K562 (cell line): ENCODE results near the gene IFT122. TPM values are rescaled to one million over a fixed set of nuclear protein-coding genes. Genes with fewer than 3 reads are reported as not detected.
"Not testable (repeated sequence)": the region's sequence is repeated elsewhere in the genome, so short reads cannot be mapped to it uniquely, and the experiment has no call there.

ENCODE experiments used
- ATAC-seq: fragments of 200-7000 bp; cut with Tn5 transposase; 3 replicates; pipeline ENCODE4 v1.9.1; 2020; ENCODE audit warnings: moderate library complexity
- BruUV-seq: library from RNA; stranded (reverse); fragments of 400-500 nt; replicated peaks from 2 replicates; lab custom pipeline; 2021; lab: Mats Ljungman, UMichigan
- CTCF ChIA-PET: fragments of 300-600 bp; formaldehyde crosslinking; extraction: SDS; loops from one replicate; lab custom pipeline; 2021; ENCODE audit warnings: low intra/inter-chr PET ratio; lab: Yijun Ruan, JAX
- POLR2A ChIA-PET: fragments of 300-600, 350-650 bp; sonication (Branson Sonifier 250); formaldehyde crosslinking; extraction: SDS; loops from one replicate; lab custom pipeline; 2021; ENCODE audit warnings: antibody characterized with exemption, inconsistent platforms; lab: Yijun Ruan, JAX
- DNase-seq, 4 experiments: peaks; one replicate each; pipeline versions ENCODE4 v3.0.0 to v3.0.0-alpha.2; 2011 to 2018; ENCODE audit warnings: low spot score in 3 of 4, mixed read lengths in 3 of 4; ENCODE audit errors: extremely low read depth in 1 of 4
- FAIRE-seq: peaks from 2 replicates; lab custom pipeline; 2011; peaks lifted over from hg19 to GRCh38; lab: Jason Lieb, UNC
- H2AFZ ChIP-seq: 2 replicates; pipeline ENCODE4 v1.6.0; 2011; ENCODE audit warnings: low read depth, low read length, control low read depth, inconsistent platforms
- H3K27ac ChIP-seq: fragments of 200-600 bp; 3 replicates; pipeline ENCODE4 v1.8.0; 2011; ENCODE audit warnings: low read depth, mild to moderate bottlenecking, control low read depth, inconsistent platforms, low read length, moderate library complexity, mixed read lengths; ENCODE audit errors: extremely low read depth
- H3K27me3 ChIP-seq, 2 experiments: fragments of 300-600 bp in 1 of 2; 2 replicates in 1 of 2; 3 replicates in 1 of 2; pipeline versions ENCODE4 v1.6.0 to v1.8.0; 2011; ENCODE audit warnings: inconsistent platforms in 2 of 2, low read length in 2 of 2, mild to moderate bottlenecking in 1 of 2, mixed read lengths in 1 of 2, moderate library complexity in 1 of 2; ENCODE audit not compliant: control insufficient read depth in 2 of 2, insufficient read depth in 2 of 2
- H3K36me3 ChIP-seq: fragments of 300-600 bp; 3 replicates; pipeline ENCODE4 v1.8.0; 2011; ENCODE audit warnings: mild to moderate bottlenecking, low read length, inconsistent platforms; ENCODE audit not compliant: control insufficient read depth, insufficient read depth
- H3K4me1 ChIP-seq, 2 experiments: fragments of 200-600 bp in 1 of 2; replicated peaks in 1 of 2; 2 replicates in 1 of 2; 3 replicates in 1 of 2; pipeline versions ENCODE4 v1.5.1 to v1.8.0; 2011; ENCODE audit warnings: inconsistent platforms in 2 of 2, low read length in 2 of 2, mild to moderate bottlenecking in 1 of 2, mixed read lengths in 1 of 2, moderate library complexity in 1 of 2; ENCODE audit not compliant: control insufficient read depth in 2 of 2, insufficient read depth in 2 of 2
- H3K4me2 ChIP-seq: 2 replicates; pipeline ENCODE4 v1.6.1; 2011; ENCODE audit warnings: low read length, control low read depth, inconsistent platforms, mixed read lengths; ENCODE audit not compliant: insufficient read depth
- H3K4me3 ChIP-seq: fragments of 200-600 bp; sonication (generic), shearing (Covaris generic); 2 replicates; pipeline ENCODE4 v1.5.1; 2016; ENCODE audit warnings: control low read depth, inconsistent platforms
- H3K79me2 ChIP-seq: fragments of 200-600 bp; 3 replicates; pipeline ENCODE4 v1.8.0; 2011; ENCODE audit warnings: low read length, inconsistent platforms; ENCODE audit not compliant: control insufficient read depth, insufficient read depth
- H3K9ac ChIP-seq, 2 experiments: 2 replicates each; pipeline versions ENCODE4 v1.6.0 to v1.6.1; 2011; ENCODE audit warnings: low read depth in 2 of 2, low read length in 2 of 2, control low read depth in 1 of 2, inconsistent platforms in 1 of 2, mild to moderate bottlenecking in 1 of 2, mixed read lengths in 1 of 2; ENCODE audit not compliant: insufficient read depth in 1 of 2
- H3K9me1 ChIP-seq: one replicate; pipeline ENCODE4 v1.6.0; 2011; ENCODE audit warnings: inconsistent platforms, mild to moderate bottlenecking, low read length, moderate library complexity; ENCODE audit not compliant: control insufficient read depth, insufficient read depth
- H3K9me3 ChIP-seq: replicated peaks from 2 replicates; pipeline ENCODE4 v1.5.1; 2011; ENCODE audit warnings: low read depth, low read length, inconsistent platforms; ENCODE audit not compliant: control insufficient read depth, insufficient read depth
- H4K20me1 ChIP-seq: replicated peaks from 2 replicates; pipeline ENCODE4 v1.6.1; 2011; ENCODE audit warnings: low read length, inconsistent platforms, mixed read lengths; ENCODE audit not compliant: control insufficient read depth, insufficient read depth
- FOSL1 ChIP-seq: fragments of 200-800 bp; sonication (Bioruptor generic); conservative IDR thresholded peaks from 2 replicates; pipeline ENCODE4 v1.6.1; 2016; ENCODE audit warnings: missing genetic modification characterization, missing compliant biosample characterization
- FOXA1 ChIP-seq: fragments of 450-650 bp; IDR thresholded peaks from 2 replicates; pipeline ENCODE4 v1.6.1; 2016; ENCODE audit warnings: mild to moderate bottlenecking, borderline replicate concordance
- HDGF ChIP-seq: fragments of 450-650 bp; IDR thresholded peaks from 2 replicates; pipeline ENCODE4 v1.6.1; 2016
- NR3C1 ChIP-seq: sonication (generic); formaldehyde crosslinking; IDR thresholded peaks from 2 replicates; pipeline ENCODE4 v1.8.1; 2022; ENCODE audit warnings: missing genetic modification reagents
- POLR2AphosphoS2 ChIP-seq: IDR thresholded peaks from 2 replicates; pipeline ENCODE4 v1.6.1; 2012; ENCODE audit warnings: low read length, improper control_type of control experiment
- SUPT5H ChIP-seq: fragments of 450-650 bp; IDR thresholded peaks from 2 replicates; pipeline ENCODE4 v1.6.1; 2016
- ZNF134 ChIP-seq: fragments of 250-450 bp; sonication (Bioruptor Pico); conservative IDR thresholded peaks from 2 replicates; pipeline ENCODE4 v1.4.0; 2020
- ZNF766 ChIP-seq: fragments of 200-800 bp; sonication (Bioruptor generic); conservative IDR thresholded peaks from 2 replicates; pipeline ENCODE4 v1.6.1; 2016; ENCODE audit warnings: missing genetic modification characterization, missing compliant biosample characterization
- WGBS: fragments of 100-300 bp; shearing (Covaris generic); methylation state at CpG from one replicate; pipeline ENCODE4 v1.1.6; 2016; ENCODE audit warnings: low coverage, mixed read lengths; ENCODE audit not compliant: insufficient coverage; ENCODE audit errors: missing lambda C conversion rate; 5-methylcytosine and 5-hydroxymethylcytosine counted together
- in situ Hi-C: fragments of 300-500 bp; cut with MboI; formaldehyde crosslinking; loops from 4 replicates; pipeline ENCODE4 v1.15.0; 2018; ENCODE audit warnings: inconsistent platforms, mixed read lengths
- intact Hi-C: fragments of 100-400 bp; cut with micrococcal nuclease; formaldehyde crosslinking; loops from 2 replicates; pipeline ENCODE4 v1.14.2; 2022
- polyA plus RNA-seq, 8 experiments: library from polyadenylated mRNA; depleted of rRNA in 4 of 8; stranded (reverse) in 5 of 8; unstranded in 3 of 8; fragments of >200 nt; fragmentation: Nextera tagmentation in 2 of 8; fragmentation: Illumina TruSeq in 1 of 8; extraction: Ambion mirVana in 2 of 8; extraction: Trizol in 1 of 8; gene quantifications; 2 replicates each; pipeline versions ENCODE4 v1.2.1 to v1.2.3, GENCODE V29; 2011 to 2014; ENCODE audit warnings: inconsistent platforms in 1 of 8, missing spikeins in 1 of 8
- total RNA-seq, 7 experiments: library from RNA; depleted of rRNA in 6 of 7; stranded (reverse); fragments of >200 nt in 6 of 7; fragmentation: Illumina TruSeq in 2 of 7; extraction: Trizol in 2 of 7; gene quantifications; 2 replicates each; pipeline versions ENCODE4 v1.2.1 to v1.2.3, GENCODE V29; 2011 to 2021; ENCODE audit warnings: low replicate concordance in 1 of 7
- TF ChIP-seq, protein P1 (sequence below): fragments of 450-650 bp; IDR thresholded peaks from 2 replicates; pipeline ENCODE4 v1.7.1; 2018; ENCODE audit warnings: mild to moderate bottlenecking, low read depth; ENCODE audit not compliant: partially characterized antibody
- TF ChIP-seq, protein P2 (sequence below): fragments of 450-650 bp; IDR thresholded peaks from 2 replicates; pipeline ENCODE4 v1.6.1; 2016; ENCODE audit warnings: borderline replicate concordance

IFT122 gene
- total and polyA plus RNA-seq, 9 of the 15 experiments (the other 6 are each of a cell fraction or from before 2014, with no cell fraction given), result 2.4 to 11.5 (median 7.7) TPM

- Histone ChIP-seq H3K27me3 (no peaks in the 10 kb centered on the region), H3K4me3 (no peak overlapping the region), H3K9me3 (no peaks in the 10 kb centered on the region), H3K79me2 (no peaks in the 10 kb centered on the region), H3K9me1 (no peaks in the 10 kb centered on the region), H3K27ac (no peak overlapping the region), H2AFZ (no peak overlapping the region), H3K9ac (no peak overlapping the region), H3K4me2 (no peak overlapping the region), H3K36me3 (peaks cover 12% of the 10 kb centered on the region; the same call in 2 of the 3 replicates), H4K20me1 (no peaks in the 10 kb centered on the region), H3K4me1 (peaks cover 2 to 12% of the 10 kb centered on the region in 2 experiments; a peak in 3 of 5 replicates)
- POLR2A ChIA-PET, result no interaction called here
- in situ Hi-C loops, result no loop called here
- CTCF ChIA-PET, result no interaction called here
- ATAC-seq, result no peak
- FAIRE-seq, result no peak
- WGBS, result 80% methylated on average over 8 of the region's 13 CpGs
- DNase-seq, result no peak
- TF ChIP-seq, protein P1, sequence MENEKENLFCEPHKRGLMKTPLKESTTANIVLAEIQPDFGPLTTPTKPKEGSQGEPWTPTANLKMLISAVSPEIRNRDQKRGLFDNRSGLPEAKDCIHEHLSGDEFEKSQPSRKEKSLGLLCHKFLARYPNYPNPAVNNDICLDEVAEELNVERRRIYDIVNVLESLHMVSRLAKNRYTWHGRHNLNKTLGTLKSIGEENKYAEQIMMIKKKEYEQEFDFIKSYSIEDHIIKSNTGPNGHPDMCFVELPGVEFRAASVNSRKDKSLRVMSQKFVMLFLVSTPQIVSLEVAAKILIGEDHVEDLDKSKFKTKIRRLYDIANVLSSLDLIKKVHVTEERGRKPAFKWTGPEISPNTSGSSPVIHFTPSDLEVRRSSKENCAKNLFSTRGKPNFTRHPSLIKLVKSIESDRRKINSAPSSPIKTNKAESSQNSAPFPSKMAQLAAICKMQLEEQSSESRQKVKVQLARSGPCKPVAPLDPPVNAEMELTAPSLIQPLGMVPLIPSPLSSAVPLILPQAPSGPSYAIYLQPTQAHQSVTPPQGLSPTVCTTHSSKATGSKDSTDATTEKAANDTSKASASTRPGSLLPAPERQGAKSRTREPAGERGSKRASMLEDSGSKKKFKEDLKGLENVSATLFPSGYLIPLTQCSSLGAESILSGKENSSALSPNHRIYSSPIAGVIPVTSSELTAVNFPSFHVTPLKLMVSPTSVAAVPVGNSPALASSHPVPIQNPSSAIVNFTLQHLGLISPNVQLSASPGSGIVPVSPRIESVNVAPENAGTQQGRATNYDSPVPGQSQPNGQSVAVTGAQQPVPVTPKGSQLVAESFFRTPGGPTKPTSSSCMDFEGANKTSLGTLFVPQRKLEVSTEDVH, result no peak
- TF ChIP-seq ZNF766 (CRISPR knock-in tag) (no peak), SUPT5H (no peak), FOSL1 (tag) (no peak), FOXA1 (no peak), HDGF (no peak), POLR2AphosphoS2 (no peak), NR3C1 (CRISPR knock-in tag) (no peak), ZNF134 (CRISPR knock-in tag) (no peak)
- TF ChIP-seq, protein P2, sequence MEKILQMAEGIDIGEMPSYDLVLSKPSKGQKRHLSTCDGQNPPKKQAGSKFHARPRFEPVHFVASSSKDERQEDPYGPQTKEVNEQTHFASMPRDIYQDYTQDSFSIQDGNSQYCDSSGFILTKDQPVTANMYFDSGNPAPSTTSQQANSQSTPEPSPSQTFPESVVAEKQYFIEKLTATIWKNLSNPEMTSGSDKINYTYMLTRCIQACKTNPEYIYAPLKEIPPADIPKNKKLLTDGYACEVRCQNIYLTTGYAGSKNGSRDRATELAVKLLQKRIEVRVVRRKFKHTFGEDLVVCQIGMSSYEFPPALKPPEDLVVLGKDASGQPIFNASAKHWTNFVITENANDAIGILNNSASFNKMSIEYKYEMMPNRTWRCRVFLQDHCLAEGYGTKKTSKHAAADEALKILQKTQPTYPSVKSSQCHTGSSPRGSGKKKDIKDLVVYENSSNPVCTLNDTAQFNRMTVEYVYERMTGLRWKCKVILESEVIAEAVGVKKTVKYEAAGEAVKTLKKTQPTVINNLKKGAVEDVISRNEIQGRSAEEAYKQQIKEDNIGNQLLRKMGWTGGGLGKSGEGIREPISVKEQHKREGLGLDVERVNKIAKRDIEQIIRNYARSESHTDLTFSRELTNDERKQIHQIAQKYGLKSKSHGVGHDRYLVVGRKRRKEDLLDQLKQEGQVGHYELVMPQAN, result no peak
- intact Hi-C loops, result no loop called here
- no TSS peak for BruUV-seq
Measured at GRCh38 chr3:129487183-129487867, 47.3 kb downstream of the IFT122 start.

- H3K27me3 ChIP-seq, H3K36me3 ChIP-seq, H3K4me1 ChIP-seq, intact Hi-C loops, in situ Hi-C loops, FAIRE-seq, H3K27ac ChIP-seq, H3K9me3 ChIP-seq, H3K9me1 ChIP-seq, H4K20me1 ChIP-seq, H3K4me2 ChIP-seq, CTCF ChIA-PET, H3K4me3 ChIP-seq, H2AFZ ChIP-seq, BruUV-seq, POLR2A ChIA-PET, H3K9ac ChIP-seq, ATAC-seq, H3K79me2 ChIP-seq, DNase-seq: not testable (repeated sequence)
- WGBS, result 71% methylated on average over 2 of the region's 4 CpGs
Measured at GRCh38 chr3:129487868-129488335, 47.9 kb downstream of the IFT122 start.
